ENCODE measurements around the gene FNDC1.

- TF ChIP-seq EZH2 (IDR thresholded peaks at IDR 0.05) (no peak), POLR2AphosphoS5 (IDR thresholded peaks at IDR 0.05; ENCODE audit: borderline replicate concordance, low read depth, low read length) (no peak)
Observed at GRCh38 chr6:159149641-159150040, 19.6 kb upstream of the FNDC1 start.

Data from SK-N-MC (cell line).